GM12878 (cell line): ENCODE data around the gene CIRBP. TPM values are rescaled to one million over a fixed set of nuclear protein-coding genes. Genes with fewer than 3 reads are reported as not detected.
A peak's percentile ranks its signal among the peaks of the same experiment; 100 is the strongest.

Experiments
- GABPA ChIP-seq: IDR thresholded peaks from 2 replicates; pipeline ENCODE4 v1.6.1; 2014; ENCODE audit warnings: antibody characterized with exemption, low read depth, mild to moderate bottlenecking, inconsistent platforms
- HCFC1 ChIP-seq: fragments of 150-350 bp; IDR thresholded peaks from 2 replicates; pipeline ENCODE4 v1.6.1; 2014; ENCODE audit warnings: low read length
- RUNX3 ChIP-seq: IDR thresholded peaks from 2 replicates; pipeline ENCODE4 v1.6.1; 2012; ENCODE audit warnings: low read length, inconsistent platforms
- YBX1 ChIP-seq: fragments of 450-650 bp; IDR thresholded peaks from 2 replicates; pipeline ENCODE4 v1.6.1; 2016; ENCODE audit warnings: antibody characterized with exemption
- polyA plus RNA-seq, 11 experiments: library from polyadenylated mRNA; depleted of rRNA in 4 of 11; unstranded in 6 of 11; stranded (reverse) in 5 of 11; fragments of >200 nt; fragmentation: Nextera tagmentation in 4 of 11; fragmentation: Illumina TruSeq in 1 of 11; extraction: Ambion mirVana in 4 of 11; extraction: Trizol in 1 of 11; gene quantifications; 1 replicate in 1 of 11; 2 replicates in 10 of 11; pipeline versions ENCODE4 v1.2.1 to v1.2.3, GENCODE V29; 2011 to 2016; ENCODE audit warnings: inconsistent platforms in 2 of 11, missing spikeins in 2 of 11, low read depth in 1 of 11
- total RNA-seq, 4 experiments: library from RNA; depleted of rRNA in 3 of 4; stranded (reverse); fragments of >200 nt in 3 of 4; fragmentation: Illumina TruSeq in 1 of 4; extraction: Trizol in 1 of 4; gene quantifications; 2 replicates each; pipeline versions ENCODE4 v1.2.1 to v1.2.3, GENCODE V29; 2013 to 2021
- TF ChIP-seq, protein P1 (sequence below): fragments of 450-650 bp; IDR thresholded peaks from 2 replicates; pipeline ENCODE4 v1.6.1; 2017; ENCODE audit warnings: mild to moderate bottlenecking
- TF ChIP-seq, protein P2 (sequence below): fragments of 450-650 bp; IDR thresholded peaks from 2 replicates; pipeline ENCODE4 v1.6.1; 2016; ENCODE audit warnings: mild to moderate bottlenecking
- TF ChIP-seq, protein P3 (sequence below): fragments of 450-650 bp; conservative IDR thresholded peaks from 2 replicates; pipeline ENCODE4 v1.6.1; 2017; ENCODE audit warnings: mild to moderate bottlenecking, moderate library complexity

CIRBP gene
- total and polyA plus RNA-seq, 10 of the 15 experiments (the other 5 are each of a cell fraction or from before 2014, with no cell fraction given) = 27.6 to 335 (median 229) TPM

DNA sequence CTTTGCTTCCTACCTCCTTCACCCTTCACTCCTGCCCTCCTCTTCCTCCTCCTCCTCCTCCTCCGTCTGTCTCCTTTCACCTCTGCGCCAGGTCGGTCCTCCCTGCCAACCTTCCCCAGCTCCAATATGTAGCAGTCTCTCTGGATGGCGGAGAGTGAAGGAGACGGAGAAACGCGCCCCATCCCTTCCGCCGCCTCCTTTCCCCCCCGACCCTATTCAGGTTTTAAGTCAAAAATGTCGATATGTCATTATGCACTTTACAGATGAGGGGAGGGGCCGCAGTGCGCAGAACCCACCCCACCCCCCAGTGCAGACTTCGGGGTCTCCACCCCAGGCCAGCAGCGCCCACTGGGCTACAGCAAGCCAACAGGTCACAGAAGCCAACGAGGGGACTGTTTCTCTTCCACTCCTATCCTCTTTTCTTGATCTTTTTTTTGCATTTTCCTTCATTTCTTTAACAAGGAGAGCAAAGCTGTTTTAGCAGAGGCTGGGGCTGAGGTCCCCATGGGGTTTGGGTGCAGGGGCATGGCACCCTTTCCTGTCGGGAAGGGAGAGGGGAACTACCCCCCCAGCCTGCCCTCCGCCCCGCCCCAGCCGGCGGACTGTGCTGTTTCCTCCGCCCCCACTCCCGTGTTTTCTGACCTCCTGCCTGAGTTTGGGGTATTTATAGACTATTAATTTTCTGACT, 11.5 kb upstream of the CIRBP start (continued):
- TF ChIP-seq, protein P1, sequence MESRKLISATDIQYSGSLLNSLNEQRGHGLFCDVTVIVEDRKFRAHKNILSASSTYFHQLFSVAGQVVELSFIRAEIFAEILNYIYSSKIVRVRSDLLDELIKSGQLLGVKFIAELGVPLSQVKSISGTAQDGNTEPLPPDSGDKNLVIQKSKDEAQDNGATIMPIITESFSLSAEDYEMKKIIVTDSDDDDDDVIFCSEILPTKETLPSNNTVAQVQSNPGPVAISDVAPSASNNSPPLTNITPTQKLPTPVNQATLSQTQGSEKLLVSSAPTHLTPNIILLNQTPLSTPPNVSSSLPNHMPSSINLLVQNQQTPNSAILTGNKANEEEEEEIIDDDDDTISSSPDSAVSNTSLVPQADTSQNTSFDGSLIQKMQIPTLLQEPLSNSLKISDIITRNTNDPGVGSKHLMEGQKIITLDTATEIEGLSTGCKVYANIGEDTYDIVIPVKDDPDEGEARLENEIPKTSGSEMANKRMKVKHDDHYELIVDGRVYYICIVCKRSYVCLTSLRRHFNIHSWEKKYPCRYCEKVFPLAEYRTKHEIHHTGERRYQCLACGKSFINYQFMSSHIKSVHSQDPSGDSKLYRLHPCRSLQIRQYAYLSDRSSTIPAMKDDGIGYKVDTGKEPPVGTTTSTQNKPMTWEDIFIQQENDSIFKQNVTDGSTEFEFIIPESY = no peak
- TF ChIP-seq, protein P2, sequence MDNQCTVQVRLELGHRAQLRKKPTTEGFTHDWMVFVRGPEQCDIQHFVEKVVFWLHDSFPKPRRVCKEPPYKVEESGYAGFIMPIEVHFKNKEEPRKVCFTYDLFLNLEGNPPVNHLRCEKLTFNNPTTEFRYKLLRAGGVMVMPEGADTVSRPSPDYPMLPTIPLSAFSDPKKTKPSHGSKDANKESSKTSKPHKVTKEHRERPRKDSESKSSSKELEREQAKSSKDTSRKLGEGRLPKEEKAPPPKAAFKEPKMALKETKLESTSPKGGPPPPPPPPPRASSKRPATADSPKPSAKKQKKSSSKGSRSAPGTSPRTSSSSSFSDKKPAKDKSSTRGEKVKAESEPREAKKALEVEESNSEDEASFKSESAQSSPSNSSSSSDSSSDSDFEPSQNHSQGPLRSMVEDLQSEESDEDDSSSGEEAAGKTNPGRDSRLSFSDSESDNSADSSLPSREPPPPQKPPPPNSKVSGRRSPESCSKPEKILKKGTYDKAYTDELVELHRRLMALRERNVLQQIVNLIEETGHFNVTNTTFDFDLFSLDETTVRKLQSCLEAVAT = 0 out of 2 replicates have a peak, but pooled peaks have one; percentile 10
- no peak for TF ChIP-seq HCFC1
- no peak for TF ChIP-seq YBX1
- TF ChIP-seq RUNX3 = no peak
- no peak for TF ChIP-seq GABPA
- TF ChIP-seq, protein P3, sequence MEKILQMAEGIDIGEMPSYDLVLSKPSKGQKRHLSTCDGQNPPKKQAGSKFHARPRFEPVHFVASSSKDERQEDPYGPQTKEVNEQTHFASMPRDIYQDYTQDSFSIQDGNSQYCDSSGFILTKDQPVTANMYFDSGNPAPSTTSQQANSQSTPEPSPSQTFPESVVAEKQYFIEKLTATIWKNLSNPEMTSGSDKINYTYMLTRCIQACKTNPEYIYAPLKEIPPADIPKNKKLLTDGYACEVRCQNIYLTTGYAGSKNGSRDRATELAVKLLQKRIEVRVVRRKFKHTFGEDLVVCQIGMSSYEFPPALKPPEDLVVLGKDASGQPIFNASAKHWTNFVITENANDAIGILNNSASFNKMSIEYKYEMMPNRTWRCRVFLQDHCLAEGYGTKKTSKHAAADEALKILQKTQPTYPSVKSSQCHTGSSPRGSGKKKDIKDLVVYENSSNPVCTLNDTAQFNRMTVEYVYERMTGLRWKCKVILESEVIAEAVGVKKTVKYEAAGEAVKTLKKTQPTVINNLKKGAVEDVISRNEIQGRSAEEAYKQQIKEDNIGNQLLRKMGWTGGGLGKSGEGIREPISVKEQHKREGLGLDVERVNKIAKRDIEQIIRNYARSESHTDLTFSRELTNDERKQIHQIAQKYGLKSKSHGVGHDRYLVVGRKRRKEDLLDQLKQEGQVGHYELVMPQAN = no peak
